ENCODE measurements around the gene PTPN3.
A peak's percentile ranks its signal among the peaks of the same experiment; 100 is the strongest.

The PTPN3 gene

GRCh38 chr9:109454041-109454440, 44.1 kb downstream of the PTPN3 start:
- no peak for DNase-seq (ENCODE audit: low read depth in 2 of 2)

- no peak for DNase-seq (ENCODE audit: low read depth in 2 of 2)
Observed at GRCh38 chr9:109453210-109453842, 44.8 kb downstream of the PTPN3 start.

GRCh38 chr9:109452761-109453160, 45.3 kb downstream of the PTPN3 start:
- no peak for DNase-seq (ENCODE audit: low read depth in 2 of 2)

DNA sequence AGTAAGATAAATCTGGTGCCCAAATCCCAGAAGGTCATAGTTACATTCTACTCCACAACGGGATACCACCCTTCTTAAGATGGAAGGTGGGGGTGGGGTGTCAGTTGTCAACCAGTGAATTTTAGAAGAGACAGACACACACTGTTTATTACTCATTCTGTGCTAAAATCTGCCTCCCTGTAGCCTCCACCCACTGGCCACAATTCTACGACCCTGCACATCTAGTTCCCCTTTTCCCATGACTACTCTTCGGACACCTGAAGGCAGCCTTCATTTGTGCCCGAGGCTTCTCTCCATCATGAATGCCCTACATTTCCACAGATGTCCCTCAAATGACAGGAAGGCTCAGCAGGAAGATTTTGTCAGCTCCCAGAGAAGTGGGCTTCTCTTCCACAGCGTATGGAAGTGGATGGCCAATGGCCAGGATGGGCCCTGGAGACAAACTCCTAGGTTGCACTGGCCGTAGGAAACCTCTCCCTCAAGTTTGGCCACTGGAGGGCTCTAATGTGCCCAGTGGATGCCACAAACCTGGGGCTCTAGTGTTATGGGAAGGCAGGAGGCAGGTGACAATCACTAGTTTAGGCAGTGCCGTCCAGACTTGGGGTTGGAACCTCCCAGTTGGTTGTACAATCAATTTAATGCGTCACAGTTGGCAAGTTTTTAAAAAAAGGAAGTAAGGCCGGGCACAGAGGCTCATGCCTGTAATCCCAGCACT, 46.6 kb downstream of the PTPN3 start:
- DNase-seq (ENCODE audit: low read depth in 2 of 2) = no peak

- DNase-seq (ENCODE audit: low read depth in 2 of 2) = no peak
Observed at GRCh38 chr9:109450346-109450745, 47.8 kb downstream of the PTPN3 start.

DNA sequence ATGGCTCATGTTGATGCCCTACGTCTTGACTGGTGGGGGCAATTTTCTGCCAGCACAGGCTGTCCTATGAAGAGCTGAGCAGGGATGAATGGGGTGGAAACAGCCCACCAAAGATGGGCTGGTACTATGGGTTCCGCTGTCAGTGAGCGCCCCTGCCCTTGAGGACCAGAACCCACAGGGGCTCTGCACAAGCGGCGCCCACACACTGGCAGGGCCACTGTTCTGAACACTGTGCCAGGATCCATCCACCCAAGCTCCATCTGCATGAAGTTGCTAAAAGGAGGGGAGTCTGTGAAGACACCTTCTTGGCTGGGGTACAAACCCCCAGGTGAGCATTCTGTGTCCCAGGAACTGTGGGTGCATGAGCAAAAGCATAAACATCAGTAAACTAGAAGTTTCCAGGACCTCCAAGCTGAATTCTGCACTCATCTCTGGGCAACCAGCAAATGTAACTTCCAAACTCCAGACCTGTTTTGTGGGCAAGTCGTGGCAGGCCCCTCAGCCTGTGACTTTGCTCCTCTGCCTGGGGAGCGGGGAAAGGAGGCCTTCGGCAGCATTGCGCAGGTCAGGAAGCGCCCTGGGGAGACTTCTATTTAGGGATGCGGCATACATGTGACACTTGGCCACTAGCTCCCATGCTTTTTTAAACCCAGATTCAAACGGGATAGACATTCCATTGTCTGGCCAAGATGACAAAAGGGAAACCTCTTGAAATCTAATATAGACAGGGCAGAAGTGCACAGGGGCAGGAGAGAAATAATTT, 48.9 kb downstream of the PTPN3 start:
- DNase-seq (ENCODE audit: low read depth in 2 of 2) = no peak

- peak; percentile 20 to 21 for DNase-seq (ENCODE audit: low read depth in 2 of 2)
Observed at GRCh38 chr9:109448223-109448622, 49.9 kb downstream of the PTPN3 start.

DNA sequence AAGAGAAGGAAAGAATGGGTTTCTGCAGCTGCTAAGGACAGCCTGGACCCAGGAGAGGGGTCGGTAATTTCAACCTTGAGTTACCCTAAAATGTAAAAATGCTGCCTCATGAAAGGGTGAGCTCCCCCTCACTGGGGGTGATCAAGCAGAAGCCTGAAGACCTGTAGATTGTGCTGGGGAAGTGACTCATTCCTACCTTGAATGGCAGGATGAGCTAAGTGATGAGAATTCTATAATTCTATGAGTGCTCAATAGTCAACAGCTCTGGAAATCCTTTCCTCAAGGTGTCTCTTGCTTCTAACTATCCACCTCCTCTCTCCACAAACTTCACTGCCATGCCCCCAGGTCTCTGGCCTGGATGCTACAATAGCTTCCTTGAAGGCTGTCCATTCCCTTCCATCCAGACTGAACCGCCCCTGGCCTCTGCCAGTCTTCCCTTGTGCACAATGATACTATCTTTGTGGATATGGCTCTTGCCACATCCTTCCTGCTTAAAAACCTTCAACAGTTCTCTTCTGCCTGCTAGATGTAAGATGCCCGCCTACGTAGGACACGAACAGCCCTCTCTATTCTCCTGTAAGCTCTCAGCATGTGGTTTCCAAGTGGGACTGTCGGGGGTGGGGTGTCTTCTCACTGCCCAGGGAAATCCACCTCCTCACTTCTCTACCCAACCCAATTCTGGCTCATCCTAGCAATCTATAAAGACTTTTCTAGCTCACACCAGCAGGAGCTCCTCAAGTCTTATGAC, 50.6 kb downstream of the PTPN3 start:
- no peak for DNase-seq (ENCODE audit: low read depth in 2 of 2)

- no peak for DNase-seq (ENCODE audit: low read depth in 2 of 2)
Observed at GRCh38 chr9:109444771-109445320, 53.3 kb downstream of the PTPN3 start.

DNA sequence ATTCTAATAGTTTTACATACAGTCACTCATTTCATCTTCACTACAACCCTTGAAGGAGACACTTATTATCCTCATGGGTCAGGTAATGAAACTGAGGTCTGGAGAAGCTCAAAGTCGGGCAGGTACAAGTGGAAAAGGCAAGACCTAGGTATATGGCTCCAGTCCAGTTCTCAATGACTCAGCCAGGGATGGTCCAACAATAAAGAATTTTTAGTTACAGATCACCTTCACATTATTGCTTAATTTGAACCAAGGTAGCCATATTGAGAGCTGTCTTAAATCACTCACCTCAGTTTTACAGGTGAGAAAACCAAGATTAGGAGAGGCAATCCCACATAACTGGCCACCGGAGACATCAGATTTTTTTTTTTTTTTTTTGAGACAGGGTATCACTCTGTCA, 55.4 kb downstream of the PTPN3 start:
- no peak for DNase-seq (ENCODE audit: low read depth in 2 of 2)

GRCh38 chr9:109441296-109441695, 56.8 kb downstream of the PTPN3 start:
- no peak for DNase-seq (ENCODE audit: low read depth in 2 of 2)

GRCh38 chr9:109440797-109441287, 57.3 kb downstream of the PTPN3 start:
- peak; percentile 60 to 62 for DNase-seq (ENCODE audit: low read depth in 2 of 2)

- no peak for DNase-seq (ENCODE audit: low read depth in 2 of 2)
Observed at GRCh38 chr9:109440117-109440515, 58.0 kb downstream of the PTPN3 start.

DNA sequence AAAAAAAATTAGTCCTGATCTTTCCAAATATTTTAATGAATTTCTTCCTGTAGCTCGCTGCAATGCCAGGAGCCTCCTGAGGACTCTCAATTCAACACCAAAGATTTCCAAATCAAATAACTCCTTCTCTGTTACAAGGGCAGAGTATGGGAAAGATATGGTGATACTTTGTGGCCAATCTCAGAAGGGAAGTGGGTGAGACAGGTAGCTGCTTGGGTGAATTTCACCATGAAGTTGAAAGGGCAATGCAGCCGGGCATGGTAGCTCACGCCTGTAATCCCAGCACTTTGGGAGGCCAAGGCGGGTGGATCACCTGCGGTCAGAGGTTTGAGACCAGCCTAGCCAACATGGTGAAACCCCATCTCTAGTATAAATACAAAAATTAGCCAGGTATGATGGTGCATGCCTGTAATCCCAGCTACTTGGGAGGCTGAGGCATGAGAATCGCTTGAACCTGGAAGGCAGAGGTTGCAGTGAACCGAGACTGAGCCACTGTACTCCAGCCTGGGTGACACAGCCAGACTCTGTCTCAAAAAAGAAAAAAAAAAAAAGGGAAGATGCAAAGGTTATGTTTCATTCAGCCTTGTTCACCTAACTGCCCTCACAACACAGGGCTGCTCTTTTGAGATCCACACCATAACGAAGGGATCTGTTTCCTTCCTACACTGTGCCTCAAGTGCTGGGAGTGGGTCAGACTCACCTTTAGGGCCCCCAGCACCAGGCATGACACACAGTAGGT, 58.6 kb downstream of the PTPN3 start:
- no peak for DNase-seq (ENCODE audit: low read depth in 2 of 2)

DNA sequence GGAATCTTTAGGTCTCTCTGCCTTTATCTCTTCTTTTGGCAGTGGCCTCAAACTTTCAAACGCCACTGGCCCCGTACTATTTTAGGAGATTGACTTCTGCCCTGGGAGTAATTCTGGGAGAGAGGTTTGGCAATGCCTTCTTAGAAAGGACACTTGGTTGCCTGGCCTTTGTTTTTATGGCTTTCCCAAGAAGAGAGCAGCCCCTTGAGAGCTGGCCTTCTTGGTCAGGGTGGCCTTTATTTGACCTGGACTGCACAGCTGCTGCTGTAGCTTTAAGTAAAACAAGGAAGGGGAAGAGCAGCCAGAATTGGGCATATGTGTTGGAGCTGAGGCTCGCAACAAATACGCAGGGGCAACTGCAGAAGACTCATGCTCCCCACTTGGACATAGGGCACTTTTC, 60.8 kb downstream of the PTPN3 start:
- DNase-seq (ENCODE audit: low read depth in 2 of 2) = no peak

DNA sequence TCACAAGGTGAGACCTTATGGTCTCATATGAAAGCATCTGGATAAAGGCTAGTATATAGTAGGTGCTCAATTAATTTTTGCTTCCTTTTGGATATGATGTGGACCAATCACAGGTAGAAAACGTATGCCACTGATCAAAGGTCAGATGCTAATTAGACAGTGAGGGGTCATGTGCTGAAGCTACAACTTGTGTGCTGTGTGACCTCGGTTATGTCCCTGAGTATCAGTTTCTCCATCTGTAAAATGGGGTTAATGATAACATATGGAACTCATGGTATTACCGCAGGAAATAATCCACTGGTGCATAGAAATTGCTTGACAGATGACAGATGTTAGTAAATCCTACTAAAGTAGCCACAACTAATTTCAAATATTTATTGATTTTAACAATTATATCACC, 62.0 kb downstream of the PTPN3 start:
- no peak for DNase-seq (ENCODE audit: low read depth in 2 of 2)

DNA sequence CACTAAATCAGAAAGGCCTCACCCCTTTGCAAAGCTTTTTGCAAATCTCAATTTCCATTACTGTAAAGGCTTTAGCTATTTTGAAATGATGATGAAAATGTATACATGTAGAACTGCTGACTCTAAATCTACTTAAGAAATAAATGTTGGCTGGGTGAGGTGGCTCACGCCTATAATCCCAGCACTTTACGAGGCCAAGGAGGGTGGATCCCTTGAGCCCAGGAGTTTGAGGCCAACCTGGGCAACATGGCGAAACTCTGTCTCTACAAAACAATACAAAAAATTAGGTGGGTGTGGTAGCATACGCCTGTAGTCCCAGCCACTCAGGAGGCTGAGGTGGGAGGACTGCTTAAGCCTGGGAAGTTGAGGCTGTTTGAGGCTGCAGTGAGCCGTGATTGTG, 64.6 kb downstream of the PTPN3 start:
- no peak for DNase-seq (ENCODE audit: low read depth in 2 of 2)

DNA sequence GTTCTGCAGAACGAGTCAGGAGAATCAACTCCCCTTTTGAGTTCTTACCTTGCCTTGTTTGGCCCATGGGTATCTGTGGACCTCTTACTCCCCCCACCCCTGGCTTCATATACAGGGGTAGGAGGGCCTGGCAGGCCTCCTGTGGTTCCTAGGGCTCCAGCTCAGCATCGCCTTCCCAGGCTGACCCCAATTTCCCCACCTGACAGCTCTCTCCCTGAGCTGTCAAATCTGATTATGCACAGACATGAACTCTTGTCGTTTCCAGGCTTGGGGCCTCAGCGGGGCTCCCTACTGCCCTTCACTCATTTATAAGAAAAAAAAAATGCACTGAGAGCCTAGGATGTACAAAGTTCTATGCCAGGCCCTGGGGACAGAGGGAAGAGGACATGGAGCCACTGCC, 67.9 kb downstream of the PTPN3 start:
- DNase-seq (ENCODE audit: low read depth in 2 of 2) = no peak

DNA sequence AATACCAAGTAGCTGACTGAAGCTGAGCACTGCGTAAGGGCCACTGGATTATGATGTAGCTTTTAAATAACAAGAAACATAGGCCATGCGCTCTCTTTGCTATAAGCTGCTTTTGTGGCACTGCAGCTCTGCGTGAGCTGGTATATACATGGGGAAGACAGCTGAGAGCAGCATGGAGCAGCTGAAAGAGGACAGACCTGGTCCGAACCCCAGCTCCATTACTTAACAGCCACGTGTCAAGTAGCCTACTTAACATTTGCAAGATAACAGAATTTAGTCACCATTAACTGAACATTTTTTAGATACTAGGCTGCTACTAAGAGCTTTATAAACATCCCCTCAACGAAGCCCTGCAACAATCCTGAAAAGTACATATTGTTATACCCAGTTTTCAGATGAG, 69.3 kb downstream of the PTPN3 start:
- no peak for DNase-seq (ENCODE audit: low read depth in 2 of 2)

DNA sequence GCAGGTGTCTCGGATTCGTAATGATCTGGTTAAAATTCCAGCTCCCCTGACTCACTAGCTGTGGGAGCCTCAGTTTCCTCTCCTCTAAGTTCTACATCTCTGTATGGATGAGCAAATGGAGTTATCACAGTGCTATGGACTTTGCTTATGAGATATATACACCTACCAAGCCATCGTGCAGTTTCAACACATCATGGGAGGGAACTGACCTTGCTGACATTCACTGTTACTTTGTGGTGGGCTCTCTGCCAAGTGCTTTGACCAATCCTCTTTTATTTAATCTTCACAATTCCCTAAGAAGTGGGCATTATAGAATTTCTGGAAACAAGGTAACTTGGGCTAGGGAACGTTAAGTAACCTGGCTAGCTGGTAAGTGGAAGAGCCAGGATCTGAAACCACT, 70.2 kb downstream of the PTPN3 start:
- no peak for DNase-seq (ENCODE audit: low read depth in 2 of 2)
